GM19043 (cell line): ENCODE results near the gene GLO1.

ENCODE experiments used
- ATAC-seq: cut with Tn5 transposase; IDR thresholded peaks from one replicate; pipeline ENCODE4 v1.9.1; 2021; ENCODE audit warnings: low read depth; ENCODE audit not compliant: unreplicated experiment

GLO1 gene

GRCh38 chr6:38673397-38674165 is 29.4 kb downstream of the GLO1 start:
- no peak for ATAC-seq

- peak; percentile 75 for ATAC-seq
These were observed 31.0 kb downstream of the GLO1 start for GRCh38 chr6:38671885-38672467.

- ATAC-seq = no peak
These were observed 44.4 kb downstream of the GLO1 start for GRCh38 chr6:38658418-38659167.

DNA sequence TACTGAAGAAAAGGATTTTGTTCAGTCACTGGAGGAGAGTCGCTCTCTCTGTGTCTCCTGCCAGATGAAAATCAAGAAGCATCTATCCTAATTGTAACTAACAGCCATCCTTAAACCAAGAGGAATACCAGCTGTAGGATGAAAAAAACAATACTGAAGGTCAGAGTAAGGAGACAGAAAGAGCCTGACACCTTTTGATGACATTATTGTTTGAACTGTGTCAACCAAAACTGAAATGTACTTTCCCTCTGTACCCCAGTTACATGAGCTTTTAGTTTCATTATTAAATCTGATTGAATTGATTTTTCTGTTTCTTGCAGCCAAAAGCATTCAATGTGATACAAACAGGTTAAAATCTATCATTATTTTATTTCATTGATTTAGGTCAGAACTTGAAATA is 46.0 kb downstream of the GLO1 start:
- ATAC-seq = no peak

DNA sequence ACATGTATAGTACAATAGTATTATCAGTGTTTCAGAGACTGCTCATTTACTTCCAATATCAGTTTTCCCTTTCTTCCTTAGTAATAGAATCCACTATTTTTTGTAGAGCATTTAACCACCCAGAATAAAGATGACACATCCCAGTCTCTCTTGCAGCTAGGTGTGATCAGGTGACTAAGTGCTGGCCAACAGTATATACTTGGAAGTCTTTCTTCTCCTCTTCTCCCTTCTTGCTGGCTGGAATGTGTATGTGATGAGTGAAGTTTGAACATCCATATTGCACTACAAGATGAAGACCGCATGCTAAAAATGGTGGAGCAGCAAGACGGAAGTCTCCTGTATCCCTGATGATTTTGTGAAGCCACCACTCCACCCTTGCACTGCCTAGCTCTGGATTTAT is 48.7 kb downstream of the GLO1 start:
- ATAC-seq = no peak

GRCh38 chr6:38651121-38651784 is 51.7 kb downstream of the GLO1 start:
- ATAC-seq = no peak

DNA sequence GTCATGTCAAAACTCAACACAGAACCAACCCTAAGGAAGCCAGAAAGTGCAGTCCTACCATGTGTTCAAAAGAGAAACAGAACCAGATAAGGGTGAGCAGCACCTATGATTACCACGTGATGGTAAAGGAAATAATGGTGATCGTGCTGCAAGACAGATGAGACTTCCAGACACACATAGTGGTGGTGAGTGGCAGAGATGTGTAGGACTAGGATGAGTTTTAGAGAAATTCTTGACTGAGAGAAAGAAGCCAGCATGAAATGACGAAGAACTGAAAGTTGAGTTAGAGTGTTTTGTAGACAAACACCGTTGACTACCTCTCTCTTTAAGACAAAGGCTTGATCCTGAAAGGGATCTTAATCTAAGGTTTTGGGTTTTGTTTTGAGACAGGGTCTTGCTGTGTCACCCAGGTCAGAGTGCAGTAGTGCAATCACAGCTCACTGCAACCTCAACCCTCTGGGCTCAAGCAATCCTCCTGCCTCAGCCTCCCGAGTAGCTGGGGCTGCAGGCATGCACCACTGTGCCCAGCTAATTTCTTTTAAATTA is 52.7 kb downstream of the GLO1 start:
- no peak for ATAC-seq

DNA sequence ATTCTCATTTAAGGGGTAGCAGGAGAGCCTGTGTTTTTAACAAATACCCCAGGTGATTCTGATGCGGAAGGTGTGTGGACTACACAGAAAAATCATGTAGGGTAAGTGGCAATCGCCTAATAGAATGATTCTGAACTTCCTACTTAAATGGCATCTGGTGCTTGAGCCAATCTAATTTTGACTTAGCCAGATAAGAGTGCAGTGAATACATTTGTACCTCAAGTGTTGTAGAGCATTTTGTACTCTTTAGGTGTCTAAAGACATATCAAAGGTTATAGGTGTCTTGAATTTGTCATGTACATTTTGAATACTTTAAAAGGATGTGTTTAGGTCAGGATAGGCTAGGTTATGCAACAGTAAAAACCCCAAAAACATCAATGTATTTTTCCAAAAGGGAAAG is 53.2 kb downstream of the GLO1 start:
- no peak for ATAC-seq

GRCh38 chr6:38648629-38649028 is 54.3 kb downstream of the GLO1 start:
- no peak for ATAC-seq

DNA sequence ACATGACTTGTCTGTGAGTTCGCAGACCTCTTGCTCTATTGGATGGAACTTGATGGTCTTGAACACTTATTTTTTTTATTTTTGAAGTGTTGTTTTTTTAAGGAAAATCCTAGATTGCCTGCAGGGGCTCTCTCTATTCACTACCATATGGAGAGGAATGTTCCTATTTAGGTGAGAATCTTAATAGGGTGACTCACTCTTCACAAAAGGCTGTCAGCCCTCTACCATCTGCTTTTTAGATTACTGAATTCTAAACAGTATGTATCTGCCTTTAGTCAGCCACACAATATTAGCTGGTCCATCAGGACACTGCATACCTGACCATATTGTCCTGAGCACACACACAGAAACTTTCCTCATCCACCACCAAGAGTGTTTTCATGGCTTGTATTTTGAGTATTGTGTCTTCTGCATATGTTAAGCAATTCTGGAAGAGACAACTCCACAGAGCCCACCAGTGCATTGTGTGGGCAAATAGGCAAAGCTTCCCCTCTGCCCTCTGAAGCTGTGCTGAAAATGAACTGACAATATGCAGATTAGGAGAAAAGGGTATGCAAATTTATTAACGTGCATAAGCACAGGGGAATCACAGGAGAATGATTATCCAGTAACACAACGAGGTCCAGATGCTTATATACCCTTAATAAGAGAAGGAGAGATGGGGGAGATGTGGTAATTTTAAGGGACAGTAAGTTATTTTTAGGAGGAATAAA is 56.6 kb downstream of the GLO1 start:
- no peak for ATAC-seq

DNA sequence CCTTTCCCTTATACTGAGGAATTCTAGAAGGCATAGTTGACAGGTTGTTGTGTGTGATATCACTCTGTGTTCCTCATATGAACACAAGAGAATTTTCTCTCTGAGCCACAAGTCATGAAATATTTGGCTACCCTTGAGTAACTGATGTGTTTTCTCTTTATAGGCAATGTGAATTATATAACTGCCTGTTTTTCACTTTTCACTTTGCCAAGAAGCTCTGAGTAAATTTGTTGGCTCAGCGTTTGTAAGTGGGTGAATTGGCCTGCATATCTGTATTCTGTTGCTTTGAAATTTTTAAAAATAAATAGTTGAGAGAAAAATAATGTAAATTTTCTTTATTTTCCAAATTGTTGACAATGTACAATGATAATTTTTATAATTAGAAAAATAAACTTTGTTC is 58.0 kb downstream of the GLO1 start:
- no peak for ATAC-seq

- ATAC-seq = no peak
These were observed 62.6 kb downstream of the GLO1 start for GRCh38 chr6:38640216-38640909.

DNA sequence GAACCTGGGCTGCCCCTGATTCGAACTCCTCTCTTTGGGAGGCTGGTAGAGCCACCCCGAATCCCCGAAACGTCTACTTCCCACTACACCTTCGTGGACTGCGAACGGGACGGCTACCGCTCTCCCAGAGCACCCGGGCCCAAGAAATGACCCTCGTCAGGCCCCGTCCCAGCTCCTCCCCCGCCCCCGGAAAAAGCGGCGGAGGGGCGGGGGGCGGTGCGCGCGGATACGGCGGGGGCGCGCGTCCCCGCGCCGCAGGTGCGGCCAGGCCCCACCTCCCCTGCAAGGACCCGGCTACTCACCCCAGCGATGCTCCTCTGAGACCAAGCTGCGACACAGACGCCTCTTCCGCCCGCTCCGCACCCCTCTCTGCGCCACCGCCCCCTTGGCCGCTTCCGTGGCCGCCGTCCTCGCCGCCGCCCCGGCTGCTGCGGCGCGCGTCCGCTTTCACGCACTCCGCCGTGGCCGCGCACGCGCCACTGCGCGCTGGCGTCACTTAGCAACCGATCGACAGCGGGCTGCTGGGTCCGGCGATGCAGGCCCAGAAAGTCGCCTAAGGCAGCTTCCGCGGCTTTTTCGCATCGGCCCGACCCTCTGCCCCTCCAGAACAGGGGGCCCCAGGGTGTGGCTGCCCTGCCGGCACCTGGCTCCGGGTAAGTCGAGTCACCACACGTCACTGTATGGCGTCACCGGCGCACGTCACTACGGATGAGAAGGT is 63.3 kb downstream of the GLO1 start, which contains the start of gene BTBD9:
BTBD9 (minus strand) TSS at position 432 of the 718 bp plus-strand sequence.
- ATAC-seq = peak; percentile 75

- peak; percentile 18 for ATAC-seq
These were observed 63.9 kb downstream of the GLO1 start for GRCh38 chr6:38638941-38639497.

DNA sequence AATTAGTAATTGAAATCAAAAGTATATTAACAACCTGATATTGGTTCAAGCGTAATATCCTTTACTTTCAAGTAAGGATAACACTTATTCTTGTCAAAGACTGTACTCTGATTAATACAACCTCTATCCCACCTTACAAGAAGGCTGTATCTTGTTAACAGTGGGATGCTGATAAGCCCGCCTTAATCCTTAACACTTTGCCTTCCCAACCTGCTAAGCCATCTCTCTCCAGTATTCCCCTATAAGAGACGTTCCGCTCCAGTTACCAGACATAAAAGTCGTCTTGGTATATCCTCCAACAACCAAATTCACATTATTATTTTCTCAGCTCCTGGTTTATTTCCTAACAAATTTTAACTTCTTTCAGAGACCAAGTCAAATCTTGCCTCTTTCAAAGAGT is 65.2 kb downstream of the GLO1 start:
- no peak for ATAC-seq

DNA sequence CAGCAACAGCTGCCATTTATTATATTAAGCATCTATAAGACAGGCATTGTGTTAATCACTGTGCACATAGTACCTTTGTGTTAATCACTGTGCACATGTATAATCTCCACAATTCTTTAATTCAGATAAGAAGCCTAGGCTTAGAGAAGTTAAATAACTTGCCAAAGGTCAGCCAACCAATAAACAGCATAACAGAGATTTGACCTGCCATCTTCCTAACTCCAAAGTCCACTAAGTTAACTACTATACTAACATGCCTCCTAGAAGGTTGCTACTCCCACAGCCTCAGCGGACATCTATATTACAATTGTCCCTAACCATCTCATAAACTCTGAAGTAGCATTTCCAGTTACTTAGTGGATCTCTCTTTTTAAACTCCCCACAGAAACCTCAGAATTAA is 66.9 kb downstream of the GLO1 start:
- no peak for ATAC-seq

DNA sequence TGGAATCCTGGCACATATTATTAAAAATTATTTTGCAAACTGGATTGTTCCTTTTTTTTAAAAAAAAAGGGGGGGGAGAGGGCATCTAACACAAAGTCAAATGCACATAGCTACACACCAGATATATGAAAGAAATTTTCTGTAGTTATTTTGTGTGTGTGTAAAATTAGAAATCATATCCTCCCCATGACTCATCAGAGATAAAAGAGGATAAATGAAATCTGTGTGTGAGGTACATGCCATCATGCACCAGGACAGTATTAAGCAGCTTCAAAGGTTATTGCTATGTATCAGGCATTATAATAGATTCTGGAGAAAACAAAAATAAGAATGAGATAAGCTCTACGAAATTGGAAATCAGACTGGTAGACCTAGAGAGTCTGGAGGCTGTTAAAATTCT is 68.4 kb downstream of the GLO1 start:
- no peak for ATAC-seq

- ATAC-seq = no peak
These were observed 70.5 kb downstream of the GLO1 start for GRCh38 chr6:38632490-38632889.
